ENCODE measurements around the gene TWF2.

DNA sequence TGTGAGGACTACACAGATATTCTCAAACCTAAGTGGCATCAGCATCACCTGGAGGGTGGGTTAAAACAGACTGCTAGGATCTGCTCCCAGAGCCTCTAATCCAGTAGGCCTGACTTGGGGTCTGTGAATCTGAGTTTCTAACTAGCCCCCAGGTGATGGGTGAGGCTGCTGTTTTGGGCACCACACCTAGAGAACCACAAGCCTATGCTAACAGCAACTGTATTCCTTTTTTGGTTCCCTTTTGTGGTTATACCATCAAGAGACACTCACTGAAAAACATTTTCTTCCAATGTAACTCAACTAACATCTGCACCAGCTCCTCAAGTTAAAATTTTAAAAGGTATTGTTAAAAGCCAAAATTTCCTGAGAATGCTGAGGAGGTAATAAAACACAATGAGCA, 23.5 kb upstream of the TWF2 start:
- TF ChIP-seq CTCF (IDR thresholded peaks at IDR 0.05) (no peak), POLR2A (IDR thresholded peaks at IDR 0.05) (no peak)
